Ovary (tissue), 9 donors: ENCODE results near the gene SH3PXD2A. TPM values are rescaled to one million over a fixed set of nuclear protein-coding genes. Genes with fewer than 3 reads are reported as not detected.
A peak's percentile ranks its signal among the peaks of the same experiment; 100 is the strongest.

Source experiments
- DNase-seq, 5 donors: peaks; one replicate each; pipeline ENCODE4 v3.0.0-alpha.2; 2019 to 2020
- H3K27ac ChIP-seq, 2 donors: fragments of 200-600 bp; one replicate each; pipeline versions ENCODE4 v1.5.1 to v1.8.0; 2019 to 2022
- H3K27me3 ChIP-seq: fragments of 200-600 bp; one replicate; pipeline ENCODE4 v1.8.0; 2022
- H3K36me3 ChIP-seq: fragments of 200-600 bp; sonication (generic); one replicate; pipeline ENCODE4 v1.5.1; 2019
- H3K4me1 ChIP-seq: one replicate; pipeline ENCODE4 v1.8.1; 2013; ENCODE audit warnings: mild to moderate bottlenecking, moderate library complexity; ENCODE audit not compliant: insufficient read depth
- H3K4me3 ChIP-seq: fragments of 200-600 bp; sonication (generic); one replicate; pipeline ENCODE4 v1.5.1; 2017
- H3K9me3 ChIP-seq, 2 donors: fragments of 200-600 bp in 1 of 2; sonication (generic) in 1 of 2; one replicate each; pipeline versions ENCODE4 v1.5.1 to v1.8.1; 2013 to 2019; ENCODE audit warnings: mild to moderate bottlenecking in 1 of 2, moderate library complexity in 1 of 2
- CTCF ChIP-seq, 3 donors: fragments of 450-650 bp in 2 of 3; fragments of 200-600 bp in 1 of 3; IDR thresholded peaks; one replicate each; pipeline versions ENCODE4 v1.5.1 to v1.8.0; 2016 to 2022; ENCODE audit warnings: antibody characterized with exemption in 3 of 3, mild to moderate bottlenecking in 1 of 3
- EP300 ChIP-seq: sonication (generic); formaldehyde crosslinking; IDR thresholded peaks from one replicate; pipeline ENCODE4 v1.6.1; 2017; ENCODE audit warnings: antibody characterized with exemption
- POLR2A ChIP-seq: fragments of 450-650 bp; IDR thresholded peaks from one replicate; pipeline ENCODE4 v1.6.1; 2017; ENCODE audit warnings: antibody characterized with exemption, mild to moderate bottlenecking, moderate library complexity
- WGBS, 3 donors: extraction: QIAGEN DNeasy Blood & Tissue Kit in 1 of 3; methylation state at CpG; one replicate each; pipeline versions ENCODE4 v1.1.5 to v1.1.7; 2013 to 2017; 5-methylcytosine and 5-hydroxymethylcytosine counted together
- intact Hi-C, 4 donors: fragments of 100-400 bp; cut with DNase I; formaldehyde crosslinking; loops; one replicate each; pipeline versions ENCODE4 v1.11.0 to v1.15.1; 2022 to 2023
- polyA plus RNA-seq, 2 donors: library from polyadenylated mRNA; stranded (reverse); fragments of 200-250 nt in 1 of 2; fragments of 350-450 nt in 1 of 2; fragmentation: Illumina TruSeq in 1 of 2; extraction: RNeasy Lipid Tissue Mini Kit (QIAGEN cat#74804) in 1 of 2; gene quantifications; one replicate each; pipeline ENCODE4 v1.2.3, GENCODE V29; 2013 to 2014
- total RNA-seq, 7 donors: library from RNA; depleted of rRNA in 2 of 7; stranded (reverse); fragments of >200 nt in 2 of 7; fragmentation: NEBNext Ultra II Directional in 3 of 7; extraction: Animal tissue kit (Norgen Biotek cat#: 25700) in 3 of 7; gene quantifications; one replicate each; pipeline versions ENCODE4 v1.1.0 to v1.2.4, GENCODE V29; 2016 to 2023
- donor health status: DM: no; HTN: no; CAD: no; lungs with moderate emphysema.
- donor health status: DM: no; HTN: no; CAD: no.
- donor health status: Bipolar disorder and iron deficiency.
- donor health status: DM: yes; HTN: yes; CAD: no.
- donor health status: DM: no; HTN: no; CAD: no.
- donor health status: DM: yes; HTN: yes; CAD: no.

The SH3PXD2A gene
- total and polyA plus RNA-seq, 9 donors: 15.3 to 82.9 (median 52.2) TPM

GRCh38 chr10:103618575-103619423 lies 236.6 kb downstream of the SH3PXD2A start:
- Histone ChIP-seq H3K27me3 (no peaks in the 10 kb centered on the region), H3K9me3 (no peaks in the 10 kb centered on the region), H3K27ac (peak overlapping the region in 1 of 2 donors; percentile 49), H3K36me3 (no peaks in the 10 kb centered on the region), H3K4me3 (no peak overlapping the region), H3K4me1 (peaks cover 46% of the 10 kb centered on the region)
- no peak for TF ChIP-seq CTCF (IDR thresholded peaks at IDR 0.05)
- no peak for TF ChIP-seq EP300
- peak; percentile 62 to 88 (median 82) for DNase-seq
- intact Hi-C loops: loop anchor here in 1 of 4 donors (10.0 kb wide), 1 partner anchor 46 kb away; no protein-coding TSS in a partner anchor
- WGBS, 3 donors: 33 to 41% (median 39%) methylated on average over 16 to 19 of the region's 19 CpGs

GRCh38 chr10:103617602-103618385 lies 237.6 kb downstream of the SH3PXD2A start:
- DNase-seq: no peak
- 73 to 83% (median 80%) methylated on average over 13 of the region's 13 CpGs for WGBS, 3 donors
- intact Hi-C loops: loop anchor here in 1 of 4 donors (10.0 kb wide), 1 partner anchor 47 kb away; no protein-coding TSS in a partner anchor
- no peak for TF ChIP-seq EP300
- no peak for TF ChIP-seq CTCF (IDR thresholded peaks at IDR 0.05)
- no peak for TF ChIP-seq POLR2A
- Histone ChIP-seq H3K4me1 (peaks cover 46% of the 10 kb centered on the region), H3K36me3 (no peaks in the 10 kb centered on the region), H3K27me3 (no peaks in the 10 kb centered on the region), H3K27ac (peak overlapping the region in 1 of 2 donors; percentile 49), H3K9me3 (no peaks in the 10 kb centered on the region), H3K4me3 (no peak overlapping the region)

- Histone ChIP-seq H3K9me3 (no peaks in the 10 kb centered on the region), H3K27ac (peak overlapping the region in 1 of 2 donors; percentile 49), H3K4me3 (no peak overlapping the region), H3K36me3 (no peaks in the 10 kb centered on the region), H3K4me1 (peaks cover 46% of the 10 kb centered on the region), H3K27me3 (no peaks in the 10 kb centered on the region)
- 34 to 56% (median 35%) methylated on average over 19 to 20 of the region's 20 CpGs for WGBS, 3 donors
- intact Hi-C loops: loop anchor here in 1 of 4 donors (10.0 kb wide), 1 partner anchor 48 kb away; no protein-coding TSS in a partner anchor
- TF ChIP-seq EP300 (no peak), POLR2A (no peak), CTCF (IDR thresholded peaks at IDR 0.05) (no peak)
- peak; percentile 82 to 91 (median 89) for DNase-seq
These were observed 238.4 kb downstream of the SH3PXD2A start for GRCh38 chr10:103616705-103617601.
